H1 (cell line): ENCODE measurements around the gene NMRK2. TPM values are rescaled to one million over a fixed set of nuclear protein-coding genes. Genes with fewer than 3 reads are reported as not detected.

Experiments used
- CTCF ChIA-PET: fragments of 300-600 bp; sonication (Branson Sonifier 250); formaldehyde crosslinking; loops from one replicate; lab custom pipeline; 2021; ENCODE audit not compliant: partially characterized antibody; lab: Charles Lee
- POLR2A ChIA-PET: fragments of 300-600 bp; sonication (Branson Sonifier 250); formaldehyde crosslinking; loops from one replicate; lab custom pipeline; 2021; ENCODE audit warnings: inconsistent platforms; ENCODE audit not compliant: partially characterized antibody; lab: Charles Lee
- DNase-seq, 2 experiments: peaks; one replicate each; pipeline versions ENCODE4 v3.0.0 to v3.0.0-alpha.2; 2010 to 2022; ENCODE audit warnings: low spot score in 2 of 2, low read depth in 1 of 2, mixed read lengths in 1 of 2
- FAIRE-seq: peaks from 2 replicates; lab custom pipeline; 2011; peaks lifted over from hg19 to GRCh38; lab: Jason Lieb, UNC
- H2AFZ ChIP-seq: 2 replicates; pipeline ENCODE4 v1.8.1; 2012; ENCODE audit warnings: low read length, inconsistent platforms
- H2AK5ac ChIP-seq: 2 replicates; pipeline ENCODE4 v1.6.1; 2013; ENCODE audit warnings: low read depth, low read length
- H2BK120ac ChIP-seq: replicated peaks from 2 replicates; pipeline ENCODE3; 2013; ENCODE audit warnings: low read depth, low read length, inconsistent platforms
- H2BK12ac ChIP-seq: 2 replicates; pipeline ENCODE4 v1.6.1; 2013; ENCODE audit warnings: low read depth, low read length
- H2BK15ac ChIP-seq: 2 replicates; pipeline ENCODE4 v1.6.1; 2013; ENCODE audit warnings: low read length
- H2BK20ac ChIP-seq: 2 replicates; pipeline ENCODE4 v1.6.1; 2013; ENCODE audit warnings: low read length
- H2BK5ac ChIP-seq: 2 replicates; pipeline ENCODE4 v1.6.1; 2013; ENCODE audit warnings: low read depth, low read length
- H3K14ac ChIP-seq: 2 replicates; pipeline ENCODE4 v1.6.1; 2013; ENCODE audit warnings: inconsistent platforms; ENCODE audit not compliant: insufficient read length
- H3K18ac ChIP-seq: 2 replicates; pipeline ENCODE4 v1.6.1; 2013; ENCODE audit warnings: low read length; ENCODE audit errors: extremely low read depth
- H3K23ac ChIP-seq: 2 replicates; pipeline ENCODE4 v1.6.1; 2013; ENCODE audit warnings: inconsistent platforms; ENCODE audit not compliant: insufficient read length
- H3K23me2 ChIP-seq: 2 replicates; pipeline ENCODE4 v1.6.1; 2013; ENCODE audit warnings: low read depth, low read length
- H3K27ac ChIP-seq: 2 replicates; pipeline ENCODE4 v1.6.1; 2011; ENCODE audit warnings: low read depth, low read length, inconsistent platforms
- H3K27me3 ChIP-seq, 4 experiments: replicated peaks in 1 of 4; 1 replicate in 1 of 4; 2 replicates in 3 of 4; pipeline versions ENCODE4 v1.6.1 to v1.8.1; 2011 to 2013; ENCODE audit warnings: low read length in 3 of 4, mild to moderate bottlenecking in 3 of 4, inconsistent platforms in 2 of 4, mixed read lengths in 2 of 4, moderate library complexity in 1 of 4; ENCODE audit not compliant: control insufficient read depth in 3 of 4, insufficient read depth in 3 of 4; ENCODE audit errors: extremely low read depth in 1 of 4
- H3K36me3 ChIP-seq, 4 experiments: 2 replicates each; pipeline versions ENCODE4 v1.6.1 to v1.8.1; 2011 to 2013; ENCODE audit warnings: mild to moderate bottlenecking in 4 of 4, low read length in 3 of 4, moderate library complexity in 2 of 4, control low read depth in 1 of 4, inconsistent platforms in 1 of 4; ENCODE audit not compliant: insufficient read depth in 4 of 4, control insufficient read depth in 2 of 4
- H3K4ac ChIP-seq: replicated peaks from 2 replicates; pipeline ENCODE3; 2013; ENCODE audit warnings: low read length, low read depth, mixed read lengths, inconsistent platforms; ENCODE audit not compliant: insufficient read length
- H3K4me1 ChIP-seq, 4 experiments: replicated peaks in 1 of 4; 1 replicate in 1 of 4; 2 replicates in 3 of 4; pipeline versions ENCODE4 v1.6.1 to v1.8.1; 2011 to 2013; ENCODE audit warnings: low read length in 3 of 4, inconsistent platforms in 2 of 4, mixed read lengths in 1 of 4; ENCODE audit not compliant: insufficient read depth in 4 of 4, control insufficient read depth in 3 of 4
- H3K4me2 ChIP-seq, 2 experiments: 2 replicates each; pipeline versions ENCODE4 v1.6.1 to v1.8.1; 2011 to 2013; ENCODE audit warnings: low read depth in 2 of 2, low read length in 2 of 2, control low read depth in 1 of 2, inconsistent platforms in 1 of 2, mild to moderate bottlenecking in 1 of 2; ENCODE audit not compliant: insufficient read depth in 1 of 2
- H3K4me3 ChIP-seq, 4 experiments: fragments of 200-600, 300-600 bp in 1 of 4; sonication (generic), shearing (Covaris generic), sonication (Bioruptor Twin) in 1 of 4; 2 replicates each; pipeline versions ENCODE4 v1.5.1 to v1.8.1; 2011 to 2016; ENCODE audit warnings: low read length in 4 of 4, low read depth in 3 of 4, control low read depth in 2 of 4, inconsistent platforms in 2 of 4, mild to moderate bottlenecking in 2 of 4, mixed read lengths in 1 of 4, moderate library complexity in 1 of 4; ENCODE audit not compliant: insufficient read depth in 2 of 4; ENCODE audit errors: extremely low read depth in 1 of 4
- H3K56ac ChIP-seq: replicated peaks from 2 replicates; pipeline ENCODE3; 2013; ENCODE audit warnings: low read depth, mild to moderate bottlenecking, mixed read lengths, low read length, inconsistent platforms; ENCODE audit not compliant: insufficient read length
- H3K79me1 ChIP-seq: 2 replicates; pipeline ENCODE4 v1.6.1; 2013; ENCODE audit warnings: low read depth, low read length, control low read depth
- H3K79me2 ChIP-seq, 2 experiments: 2 replicates each; pipeline versions ENCODE4 v1.6.1 to v1.8.1; 2012 to 2013; ENCODE audit warnings: low read length in 2 of 2, mild to moderate bottlenecking in 2 of 2, inconsistent platforms in 1 of 2; ENCODE audit not compliant: insufficient read depth in 2 of 2, control insufficient read depth in 1 of 2
- H3K9ac ChIP-seq, 4 experiments: replicated peaks in 1 of 4; 1 replicate in 1 of 4; 2 replicates in 3 of 4; pipeline versions ENCODE4 v1.6.1 to v1.8.1; 2011 to 2013; ENCODE audit warnings: low read depth in 3 of 4, low read length in 3 of 4, control low read depth in 2 of 4, mild to moderate bottlenecking in 2 of 4, moderate library complexity in 2 of 4, inconsistent platforms in 1 of 4; ENCODE audit errors: extremely low read depth in 1 of 4
- H3K9me3 ChIP-seq, 2 experiments: 2 replicates each; pipeline versions ENCODE4 v1.6.1 to v1.8.1; 2012 to 2013; ENCODE audit warnings: mild to moderate bottlenecking in 2 of 2, moderate library complexity in 2 of 2, control low read depth in 1 of 2, inconsistent platforms in 1 of 2, low read depth in 1 of 2, low read length in 1 of 2, mixed read lengths in 1 of 2; ENCODE audit not compliant: insufficient read depth in 2 of 2
- H4K20me1 ChIP-seq, 2 experiments: replicated peaks in 1 of 2; 2 replicates each; pipeline versions ENCODE3 to v1.8.1; 2011 to 2013; ENCODE audit warnings: inconsistent platforms in 2 of 2, low read length in 2 of 2, mild to moderate bottlenecking in 1 of 2; ENCODE audit not compliant: insufficient read depth in 2 of 2, control insufficient read depth in 1 of 2
- H4K5ac ChIP-seq: 2 replicates; pipeline ENCODE4 v1.6.1; 2013; ENCODE audit warnings: low read length, low read depth, mixed read lengths, inconsistent platforms; ENCODE audit not compliant: insufficient read length
- H4K8ac ChIP-seq: 2 replicates; pipeline ENCODE4 v1.8.0; 2013; ENCODE audit warnings: mild to moderate bottlenecking, moderate library complexity, low read length, inconsistent platforms; ENCODE audit not compliant: insufficient read depth; ENCODE audit errors: extremely low read depth
- H4K91ac ChIP-seq: replicated peaks from 2 replicates; pipeline ENCODE3; 2013; ENCODE audit warnings: low read length, mixed read lengths, inconsistent platforms; ENCODE audit not compliant: insufficient read length
- KDM1A ChIP-seq: fragments of 200-600, 300-600 bp; sonication (generic); IDR thresholded peaks from 2 replicates; pipeline ENCODE4 v1.7.1; 2016; ENCODE audit warnings: mild to moderate bottlenecking, low read length, borderline replicate concordance
- WGBS, 2 experiments: shearing (Covaris generic) in 1 of 2; methylation state at CpG; one replicate each; pipeline versions ENCODE4 v1.1.6 to v1.1.7; 2013 to 2015; ENCODE audit warnings: low lambda C conversion rate in 2 of 2, mixed read lengths in 2 of 2, inconsistent platforms in 1 of 2, low coverage in 1 of 2, missing lambda C conversion rate in 1 of 2; ENCODE audit not compliant: insufficient replicate concordance in 2 of 2, insufficient coverage in 1 of 2, insufficient read length in 1 of 2; ENCODE audit errors: extremely low coverage in 1 of 2, missing lambda C conversion rate in 1 of 2; 5-methylcytosine and 5-hydroxymethylcytosine counted together
- polyA plus RNA-seq, 7 experiments: library from polyadenylated mRNA; depleted of rRNA in 3 of 7; stranded (reverse) in 5 of 7; unstranded in 2 of 7; fragments of >200 nt in 5 of 7; fragments of 200-250 nt in 2 of 7; gene quantifications; 1 replicate in 5 of 7; 2 replicates in 1 of 7; 4 replicates in 1 of 7; pipeline versions ENCODE4 v1.2.1 to v1.2.3, GENCODE V29; 2011 to 2013; ENCODE audit warnings: missing spikeins in 2 of 7, mixed read lengths in 2 of 7
- total RNA-seq: library from RNA; stranded (reverse); fragmentation: NEBNext Ultra II Directional; extraction: Animal tissue kit (Norgen Biotek cat#: 25700); gene quantifications from 2 replicates; pipeline ENCODE4 v1.2.1, GENCODE V29; 2021

NMRK2 gene
- total and polyA plus RNA-seq, 2 of the 8 experiments (the other 6 are each of a cell fraction or from before 2014, with no cell fraction given): 87.4 to 206 TPM

DNA sequence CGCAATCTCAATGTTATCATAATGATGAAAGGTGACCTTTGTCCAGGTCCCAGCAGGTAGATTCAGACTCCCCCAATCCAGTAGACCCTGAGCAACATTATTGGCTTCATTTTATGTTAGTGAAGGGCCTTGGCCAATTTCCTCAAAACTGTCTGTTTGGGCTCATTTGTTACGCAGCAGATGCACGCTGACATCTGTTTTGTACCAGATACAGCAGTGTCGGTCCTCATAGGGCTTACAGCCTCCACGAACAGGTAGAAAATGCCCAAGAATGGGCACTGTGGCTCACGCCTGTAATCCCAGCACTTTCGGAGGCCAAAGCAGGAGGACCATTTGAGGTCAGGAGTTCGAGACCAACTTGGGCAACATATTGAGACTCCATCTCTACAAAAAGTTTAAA is 13.1 kb upstream of the NMRK2 start:
- no peaks in the 10 kb centered on the region for H3K4me1 ChIP-seq
- H2BK15ac ChIP-seq: no peak overlapping the region
- no peak overlapping the region for H3K4me3 ChIP-seq
- no peak for FAIRE-seq
- H3K9me3 ChIP-seq: peaks cover 4% of the 10 kb centered on the region in 2 experiments; a peak in 1 of 4 replicates
- no peak overlapping the region for H3K18ac ChIP-seq
- no peak overlapping the region for H3K9ac ChIP-seq
- POLR2A ChIA-PET: no interaction called here
- CTCF ChIA-PET: interaction anchor here (0.6 kb wide), 1 partner anchor 9 kb away, joined by 3 read pairs; no protein-coding TSS in a partner anchor
- no peak overlapping the region for H3K23ac ChIP-seq
- H3K27ac ChIP-seq: no peak overlapping the region
- no peaks in the 10 kb centered on the region for H3K27me3 ChIP-seq
- no peak overlapping the region for H3K4me2 ChIP-seq
- no peaks in the 10 kb centered on the region for H3K79me2 ChIP-seq
- H3K23me2 ChIP-seq: peaks cover 10% of the 10 kb centered on the region; the same call in 1 of the 2 replicates
- H2BK120ac ChIP-seq: no peak overlapping the region
- DNase-seq: no peak
- H3K79me1 ChIP-seq: no peaks in the 10 kb centered on the region
- H3K36me3 ChIP-seq: peaks cover 10 to 38% (median 29%) of the 10 kb centered on the region in 4 experiments; a peak in 7 of 8 replicates
- no peak overlapping the region for H3K4ac ChIP-seq
- H4K5ac ChIP-seq: no peak overlapping the region
- H2AK5ac ChIP-seq: no peak overlapping the region
- no peak overlapping the region for H2BK5ac ChIP-seq
- no peak overlapping the region for H2BK12ac ChIP-seq
- 91% methylated on average over 8 of the region's 8 CpGs; no CpG with 5 or more reads in 1 of the 2 experiments for WGBS, 2 experiments
- H2AFZ ChIP-seq: no peak overlapping the region
- H2BK20ac ChIP-seq: no peak overlapping the region
- no peak overlapping the region for H4K91ac ChIP-seq
- H3K14ac ChIP-seq: no peak overlapping the region
- peaks cover 0 to 8% of the 10 kb centered on the region in 2 experiments for H4K20me1 ChIP-seq
- no peak overlapping the region for H4K8ac ChIP-seq
- H3K56ac ChIP-seq: no peak overlapping the region
- TF ChIP-seq KDM1A: 0 out of 2 replicates have a peak, but pooled peaks have one; percentile 17
